Measurements from ENCODE around the gene PRAMEF11.
"Not testable (repeated sequence)": the region's sequence is repeated elsewhere in the genome, so short reads cannot be mapped to it uniquely, and the experiment has no call there.

Gene PRAMEF11

GRCh38 chr1:12831310-12831709 lies at the start of gene PRAMEF11:
TSS of gene PRAMEF11 (minus strand) at chr1:12831410. CDS start at chr1:12828789, 2,621 bp downstream.
- DNase-seq, result not testable (repeated sequence)

- DNase-seq, result not testable (repeated sequence)
Measured at GRCh38 chr1:12878453-12878852, 47.2 kb upstream of the PRAMEF11 start.

- DNase-seq, result not testable (repeated sequence)
Measured at GRCh38 chr1:12863131-12863880, 32.1 kb upstream of the PRAMEF11 start.

- DNase-seq, result not testable (repeated sequence)
Measured at GRCh38 chr1:12856786-12857185, 25.6 kb upstream of the PRAMEF11 start, which contains the start of gene PRAMEF2. TSS of gene PRAMEF2 (plus strand) at chr1:12857086. CDS start at chr1:12859010, 1,924 bp downstream.

GRCh38 chr1:12851779-12852178 lies 20.6 kb upstream of the PRAMEF11 start:
- no peak for DNase-seq

DNA sequence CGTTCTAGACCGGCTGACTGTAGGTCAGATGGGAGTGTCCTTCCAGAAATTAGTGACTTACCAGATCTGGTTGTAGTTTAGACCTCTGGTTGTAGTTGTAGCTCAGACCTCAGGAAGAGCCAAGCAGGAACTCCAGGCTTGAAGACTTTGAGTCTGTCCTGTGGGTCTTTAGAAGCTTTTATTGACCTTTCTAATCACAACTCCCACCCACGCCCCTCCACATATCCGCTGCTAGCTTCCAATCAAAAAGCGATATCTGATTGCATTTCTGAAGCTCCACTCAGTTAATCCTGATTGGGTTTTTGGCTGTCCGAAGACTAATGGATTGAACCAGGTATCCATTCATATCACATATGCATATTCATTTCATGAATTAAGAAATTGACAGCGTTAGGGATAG lies 17.4 kb upstream of the PRAMEF11 start, which contains the start of gene HNRNPCL1:
Gene HNRNPCL1 (minus strand): TSS at position 101 of the 400 bp plus-strand sequence. CDS start 431 bp downstream, outside the sequence.
- DNase-seq, result not testable (repeated sequence)

- not testable (repeated sequence) for DNase-seq
Measured at GRCh38 chr1:12833251-12833650, 2.0 kb upstream of the PRAMEF11 start.

DNA sequence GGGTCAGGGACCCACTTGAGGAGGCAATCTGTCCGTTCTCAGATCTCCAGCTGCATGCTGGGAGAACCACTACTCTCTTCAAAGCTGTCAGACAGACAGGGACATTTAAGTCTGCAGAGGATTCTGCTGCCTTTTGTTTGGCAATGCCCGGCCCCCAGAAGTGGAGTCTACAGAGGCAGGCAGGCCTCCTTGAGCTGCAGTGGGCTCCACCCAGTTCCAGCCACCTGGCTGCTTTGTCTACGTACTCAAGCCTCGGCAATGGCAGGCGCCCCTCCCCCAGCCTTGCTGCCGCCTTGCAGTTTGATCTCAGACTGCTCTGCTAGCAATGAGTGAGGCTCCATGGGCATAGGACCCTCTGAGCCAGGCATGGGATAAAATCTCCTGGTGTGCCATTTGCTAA lies 12.1 kb downstream of the PRAMEF11 start:
- DNase-seq, result not testable (repeated sequence)

GRCh38 chr1:12811409-12811784 lies 19.8 kb downstream of the PRAMEF11 start:
- no peak for DNase-seq

DNA sequence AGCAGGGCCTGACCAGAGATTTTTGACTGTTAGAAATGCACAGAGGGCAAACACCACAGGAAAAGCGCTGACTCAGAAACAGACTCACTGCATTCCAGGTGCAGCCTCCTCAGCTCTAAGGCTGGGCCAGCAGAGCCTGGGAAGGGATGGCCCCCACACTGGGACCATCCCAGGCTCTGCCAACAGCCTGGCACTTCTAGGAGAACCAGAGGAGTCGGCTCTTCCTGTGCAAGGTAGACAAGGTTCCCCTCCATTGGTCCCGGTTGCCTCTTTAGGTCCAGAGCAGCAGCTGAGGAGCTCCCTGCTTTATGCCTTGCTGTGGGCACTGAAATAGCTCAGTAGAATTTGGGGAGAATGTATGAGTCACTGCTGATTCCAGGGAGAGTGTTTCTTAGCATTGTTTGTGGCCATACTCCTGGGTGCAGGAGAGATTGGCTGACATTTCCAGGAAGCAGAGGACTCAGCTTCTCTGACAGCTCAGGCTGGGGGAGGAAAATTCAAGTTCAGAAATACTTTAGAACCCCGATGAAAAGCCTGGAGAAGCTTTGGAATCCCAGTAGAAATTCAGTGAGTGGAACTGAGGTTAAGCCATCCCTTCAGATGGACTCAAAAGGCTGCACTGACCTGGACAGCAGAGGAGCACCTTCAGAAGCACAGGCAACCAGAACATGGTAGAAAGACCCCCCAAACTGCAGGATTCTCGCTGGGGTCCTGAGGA lies 20.4 kb downstream of the PRAMEF11 start:
- no peak for DNase-seq

DNA sequence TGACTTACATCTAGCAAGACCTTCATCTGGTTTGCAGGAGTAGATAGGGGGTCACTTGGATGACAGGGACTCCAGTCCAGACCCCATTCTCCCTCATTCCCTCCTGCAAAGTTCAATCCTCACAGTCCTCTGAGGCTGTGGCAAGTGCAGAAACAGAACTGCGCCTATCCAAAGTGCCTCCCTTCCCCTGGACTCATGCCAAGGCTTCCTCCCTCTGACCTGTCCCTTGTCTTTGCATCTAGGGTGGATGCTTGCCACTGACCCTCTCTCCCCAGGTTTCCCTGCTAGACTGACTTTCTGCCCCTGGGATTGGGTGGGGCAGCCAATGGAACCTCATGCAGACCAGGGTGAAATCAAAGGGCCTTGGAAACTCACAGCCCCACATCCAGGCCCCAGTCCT lies 21.3 kb downstream of the PRAMEF11 start:
- DNase-seq, result no peak

DNA sequence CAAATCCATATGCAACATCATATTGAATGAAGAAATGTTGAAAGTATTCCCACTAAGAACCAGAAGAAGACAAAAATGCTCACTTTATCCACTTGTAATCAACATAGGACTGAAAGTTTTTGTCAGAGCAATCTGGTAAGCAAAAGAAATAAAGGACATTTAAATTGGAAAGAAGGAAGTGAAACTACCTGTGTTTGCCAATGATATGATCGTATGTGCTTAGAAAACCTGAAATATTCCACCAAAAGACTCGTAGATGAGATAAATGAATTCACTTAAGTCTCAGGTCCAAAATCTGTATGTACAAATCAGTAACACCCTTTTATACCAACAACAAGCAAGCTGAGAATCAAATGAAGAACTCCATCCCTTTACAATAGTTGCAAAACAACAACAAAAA lies 31.5 kb downstream of the PRAMEF11 start:
- DNase-seq, result no peak

DNA sequence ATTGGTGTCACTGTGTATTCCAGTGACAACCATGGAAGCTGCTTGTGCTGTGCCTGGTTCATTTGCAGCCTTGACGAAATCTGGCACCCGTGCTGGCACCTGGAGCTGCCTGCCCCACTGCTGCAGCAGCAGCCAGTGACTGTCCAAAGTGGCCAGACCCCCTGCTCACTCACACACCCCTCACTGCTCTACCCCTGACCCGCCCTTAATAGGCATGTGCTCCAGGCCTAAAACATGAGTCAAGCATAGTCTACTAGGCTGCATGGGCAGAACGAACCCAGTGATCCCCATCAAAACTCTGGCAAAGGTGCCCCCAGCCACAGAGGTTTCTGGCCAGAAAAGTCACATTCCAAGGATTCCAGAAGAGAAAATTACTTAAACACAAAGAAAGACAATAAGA lies 32.3 kb downstream of the PRAMEF11 start:
- DNase-seq, result no peak

DNA sequence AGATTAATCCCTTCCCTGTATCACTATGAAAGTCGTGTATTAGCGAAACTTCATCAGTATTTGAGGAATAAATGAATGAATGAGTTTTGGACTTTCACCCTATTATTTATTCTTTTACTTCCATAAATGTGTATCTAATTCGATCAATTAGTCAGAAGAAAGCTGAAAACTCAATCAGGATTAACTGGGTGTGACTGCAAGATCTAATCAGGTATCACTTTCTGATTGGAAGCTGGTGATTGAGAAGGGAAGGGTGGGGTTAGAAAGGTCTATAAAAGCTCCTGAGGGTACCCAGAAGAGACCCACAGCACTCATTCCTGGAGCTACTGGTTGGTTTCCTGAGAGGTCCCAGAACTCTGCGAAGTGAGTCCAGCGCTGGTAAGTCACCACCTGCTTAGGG lies 40.1 kb downstream of the PRAMEF11 start, which contains the start of gene PRAMEF1:
Gene PRAMEF1 (plus strand): TSS at position 301 of the 400 bp plus-strand sequence. CDS start 1,831 bp downstream, outside the sequence.
- not testable (repeated sequence) for DNase-seq

- not testable (repeated sequence) for DNase-seq
Measured at GRCh38 chr1:12784729-12785128, 46.5 kb downstream of the PRAMEF11 start.

GRCh38 chr1:12783783-12784182 lies 47.4 kb downstream of the PRAMEF11 start:
- DNase-seq, result not testable (repeated sequence)

- not testable (repeated sequence) for DNase-seq
Measured at GRCh38 chr1:12781488-12781887, 49.7 kb downstream of the PRAMEF11 start.

DNA sequence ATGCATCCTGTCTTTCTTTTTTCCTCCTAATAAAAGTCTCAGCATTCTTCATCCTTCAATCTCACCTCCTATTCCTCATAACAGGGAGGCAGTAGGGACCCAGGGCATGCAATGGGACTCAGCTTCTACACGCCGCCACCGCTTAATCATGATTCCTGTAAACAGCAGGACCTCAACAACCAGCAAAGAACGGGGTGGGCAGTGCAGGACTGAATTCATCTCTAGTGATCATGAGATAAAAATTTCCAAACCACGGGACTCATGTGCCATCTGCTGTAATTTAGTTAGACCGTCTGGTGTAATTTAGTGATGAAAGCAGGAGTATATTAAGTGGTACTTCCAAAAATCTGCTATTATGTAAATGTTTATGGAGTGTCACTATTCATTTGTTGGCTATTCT lies 52.3 kb downstream of the PRAMEF11 start:
- DNase-seq, result no peak

DNA sequence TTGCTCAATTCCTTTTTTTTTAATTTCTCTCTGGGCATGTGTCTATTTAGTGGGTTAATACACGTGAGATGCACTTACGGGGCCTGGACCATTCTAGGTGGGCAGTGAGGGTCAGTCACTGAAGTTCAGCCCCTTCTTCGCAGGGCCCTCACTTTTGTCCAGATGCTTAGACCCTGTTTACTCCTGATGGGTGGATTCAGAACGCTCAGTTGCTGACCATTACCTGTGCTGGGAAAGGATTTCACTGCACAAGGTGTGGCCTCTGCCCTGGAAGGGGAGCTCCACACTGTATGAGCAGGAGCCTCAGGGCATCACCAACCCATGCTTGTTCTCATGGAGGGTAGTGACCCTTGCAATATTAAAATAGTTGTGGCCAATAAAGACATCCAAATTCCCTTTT lies 53.1 kb downstream of the PRAMEF11 start:
- DNase-seq, result no peak

- no peak for DNase-seq
Measured at GRCh38 chr1:12776801-12777557, 54.2 kb downstream of the PRAMEF11 start.

DNA sequence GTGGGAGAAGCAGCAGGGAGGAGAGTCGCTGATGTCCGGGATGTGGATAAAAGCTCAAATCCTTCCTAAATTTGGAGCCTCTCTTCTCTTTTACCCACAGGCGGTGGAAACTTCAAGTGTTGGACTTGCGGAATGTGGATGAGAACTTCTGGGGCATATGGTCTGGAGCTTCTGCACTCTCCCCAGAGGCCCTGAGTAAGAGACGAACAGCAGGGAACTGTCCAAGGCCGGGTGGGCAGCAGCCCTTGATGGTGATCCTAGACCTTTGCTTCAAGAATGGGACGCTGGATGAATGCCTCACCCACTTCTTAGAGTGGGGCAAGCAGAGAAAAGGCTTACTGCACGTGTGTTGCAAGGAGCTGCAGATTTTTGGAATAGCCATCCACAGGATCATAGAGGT lies 55.8 kb downstream of the PRAMEF11 start:
- DNase-seq, result no peak

DNA sequence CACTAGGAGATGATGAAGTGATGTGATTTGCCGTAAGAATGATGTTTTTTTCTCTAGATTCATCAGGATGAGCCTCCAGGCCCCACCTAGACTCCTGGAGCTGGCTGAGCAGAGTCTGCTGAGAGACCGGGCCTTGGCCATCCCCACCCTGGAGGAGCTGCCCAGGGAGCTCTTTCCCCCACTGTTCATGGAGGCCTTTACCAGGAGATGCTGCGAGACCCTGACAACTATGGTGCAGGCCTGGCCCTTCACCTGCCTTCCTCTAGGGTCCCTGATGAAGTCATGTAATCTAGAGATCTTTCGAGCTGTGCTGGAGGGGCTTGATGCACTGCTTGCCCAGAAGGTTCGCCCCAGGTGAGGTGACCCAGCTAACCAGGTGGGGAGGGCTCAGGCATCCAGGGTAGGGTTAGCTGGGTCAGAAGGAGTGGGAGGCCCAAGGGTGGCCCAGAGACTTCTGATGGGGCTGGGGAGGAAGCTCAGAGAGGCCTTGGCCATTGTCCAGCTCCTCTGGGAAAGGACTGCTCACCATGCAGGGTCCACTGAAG lies 56.3 kb downstream of the PRAMEF11 start:
- DNase-seq, result no peak

Measured in CD4-positive, alpha-beta T cell treated with Interferon gamma for 1 hour (primary cell).